Astrocyte (in vitro differentiated cells and primary cell): ENCODE results near the gene BACH2. TPM values are rescaled to one million over a fixed set of nuclear protein-coding genes. Genes with fewer than 3 reads are reported as not detected.
"Not testable (repeated sequence)": the region's sequence is repeated elsewhere in the genome, so short reads cannot be mapped to it uniquely, and the experiment has no call there.

Experiments used
- DNase-seq: peaks from one replicate; pipeline ENCODE4 v3.0.0-alpha.2; 2010; ENCODE audit warnings: low read depth
- FAIRE-seq: peaks from 2 replicates; lab custom pipeline; 2011; peaks lifted over from hg19 to GRCh38; lab: Jason Lieb, UNC
- H2AFZ ChIP-seq: 2 replicates; pipeline ENCODE4 v1.6.0; 2012; ENCODE audit warnings: low read depth, low read length, inconsistent platforms
- H3K27ac ChIP-seq: 2 replicates; pipeline ENCODE4 v1.5.1; 2011; ENCODE audit warnings: low read depth, low read length, inconsistent platforms
- H3K27me3 ChIP-seq: 2 replicates; pipeline ENCODE4 v1.6.0; 2011; ENCODE audit warnings: low read length, inconsistent platforms; ENCODE audit not compliant: insufficient read depth
- H3K36me3 ChIP-seq: 2 replicates; pipeline ENCODE4 v1.5.1; 2011; ENCODE audit warnings: low read length, inconsistent platforms; ENCODE audit not compliant: insufficient read depth
- H3K4me1 ChIP-seq: 2 replicates; pipeline ENCODE4 v1.5.1; 2011; ENCODE audit warnings: low read length, inconsistent platforms; ENCODE audit not compliant: insufficient read depth
- H3K4me2 ChIP-seq: 2 replicates; pipeline ENCODE4 v1.6.0; 2012; ENCODE audit warnings: low read length, inconsistent platforms
- H3K4me3 ChIP-seq: 2 replicates; pipeline ENCODE4 v1.5.1; 2011; ENCODE audit warnings: low read depth, mild to moderate bottlenecking, low read length, inconsistent platforms; ENCODE audit not compliant: insufficient read depth
- H3K79me2 ChIP-seq: 2 replicates; pipeline ENCODE4 v1.6.0; 2012; ENCODE audit warnings: mild to moderate bottlenecking, low read length, inconsistent platforms; ENCODE audit not compliant: insufficient read depth
- H3K9ac ChIP-seq: 2 replicates; pipeline ENCODE4 v1.6.0; 2012; ENCODE audit warnings: mild to moderate bottlenecking, low read length, inconsistent platforms
- H3K9me3 ChIP-seq: 2 replicates; pipeline ENCODE4 v1.5.1; 2012; ENCODE audit warnings: low read depth, mild to moderate bottlenecking, low read length, inconsistent platforms; ENCODE audit not compliant: insufficient read depth
- H4K20me1 ChIP-seq: 2 replicates; pipeline ENCODE4 v1.6.0; 2012; ENCODE audit warnings: low read length, inconsistent platforms; ENCODE audit not compliant: insufficient read depth
- H3K27ac Mint-ChIP-seq: one replicate; pipeline ENCODE4 v1.8.0; 2021; ENCODE audit warnings: mild to moderate bottlenecking, mixed read lengths; ENCODE audit not compliant: unreplicated experiment
- H3K27me3 Mint-ChIP-seq: one replicate; pipeline ENCODE4 v1.8.0; 2021; ENCODE audit warnings: low read depth, mixed read lengths; ENCODE audit not compliant: unreplicated experiment
- H3K36me3 Mint-ChIP-seq: one replicate; pipeline ENCODE4 v1.8.0; 2021; ENCODE audit warnings: low read depth, mixed read lengths; ENCODE audit not compliant: unreplicated experiment
- H3K4me1 Mint-ChIP-seq: one replicate; pipeline ENCODE4 v1.8.0; 2021; ENCODE audit warnings: low read depth, mixed read lengths; ENCODE audit not compliant: unreplicated experiment
- H3K4me3 Mint-ChIP-seq: one replicate; pipeline ENCODE4 v1.8.0; 2021; ENCODE audit warnings: mild to moderate bottlenecking, moderate library complexity, mixed read lengths; ENCODE audit not compliant: unreplicated experiment
- H3K9me3 Mint-ChIP-seq: one replicate; pipeline ENCODE4 v1.8.0; 2021; ENCODE audit warnings: mild to moderate bottlenecking, mixed read lengths; ENCODE audit not compliant: unreplicated experiment
- EZH2 ChIP-seq: IDR thresholded peaks from 2 replicates; pipeline ENCODE4 v1.6.1; 2012; ENCODE audit warnings: mild to moderate bottlenecking, low read length, inconsistent platforms; ENCODE audit not compliant: insufficient read depth
- total RNA-seq: library from RNA; stranded (reverse); gene quantifications from 2 replicates; pipeline ENCODE4 v1.2.1, GENCODE V29; 2021
- TF ChIP-seq, protein P1 (sequence below): IDR thresholded peaks from 2 replicates; pipeline ENCODE4 v1.5.1; 2011; ENCODE audit warnings: low read depth, mild to moderate bottlenecking, inconsistent platforms, low read length, moderate library complexity; ENCODE audit not compliant: insufficient read depth

BACH2 gene
- total RNA-seq, 1 donor from 2014 or later: 17.5 TPM

DNA sequence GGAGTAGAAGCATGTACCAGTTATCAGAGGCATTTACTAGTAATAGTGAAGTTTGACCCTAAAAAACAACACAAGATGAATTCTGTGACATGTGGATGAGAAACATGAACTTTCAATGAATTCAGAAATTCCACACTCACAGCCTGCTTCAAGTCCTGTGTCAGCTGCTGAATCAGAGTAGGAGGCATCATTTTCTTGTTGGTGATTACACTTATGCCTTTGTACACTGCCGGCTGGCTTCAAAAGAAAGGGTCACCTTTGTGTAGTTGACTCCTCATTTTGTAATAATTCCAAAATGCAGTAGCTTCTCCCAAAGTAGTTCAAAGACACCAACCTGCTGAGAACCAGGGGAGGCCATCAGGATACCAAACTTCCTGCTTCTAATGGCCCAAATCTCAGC lies 165.5 kb downstream of the BACH2 start:
- Histone ChIP-seq H3K27ac (peak overlapping the region; percentile 79), H3K79me2 (no peaks in the 10 kb centered on the region), H3K4me2 (peak overlapping the region; percentile 4), H3K4me1 (peaks cover 19% of the 10 kb centered on the region), H3K9me3 (no peaks in the 10 kb centered on the region), H3K9ac (peak overlapping the region; percentile 57), H3K27me3 (no peaks in the 10 kb centered on the region), H2AFZ (no peak overlapping the region), H3K4me3 (no peak overlapping the region), H3K36me3 (no peaks in the 10 kb centered on the region), H4K20me1 (no peaks in the 10 kb centered on the region)
- no peak for FAIRE-seq
- Mint-ChIP-seq H3K27ac (no peak overlapping the region), H3K4me3 (no peak overlapping the region), H3K4me1 (peaks cover 15% of the 10 kb centered on the region), H3K27me3 (no peaks in the 10 kb centered on the region), H3K9me3 (no peaks in the 10 kb centered on the region), H3K36me3 (peaks cover 3% of the 10 kb centered on the region)
- DNase-seq: peak; percentile 44
- no peak for TF ChIP-seq EZH2
- TF ChIP-seq, protein P1, sequence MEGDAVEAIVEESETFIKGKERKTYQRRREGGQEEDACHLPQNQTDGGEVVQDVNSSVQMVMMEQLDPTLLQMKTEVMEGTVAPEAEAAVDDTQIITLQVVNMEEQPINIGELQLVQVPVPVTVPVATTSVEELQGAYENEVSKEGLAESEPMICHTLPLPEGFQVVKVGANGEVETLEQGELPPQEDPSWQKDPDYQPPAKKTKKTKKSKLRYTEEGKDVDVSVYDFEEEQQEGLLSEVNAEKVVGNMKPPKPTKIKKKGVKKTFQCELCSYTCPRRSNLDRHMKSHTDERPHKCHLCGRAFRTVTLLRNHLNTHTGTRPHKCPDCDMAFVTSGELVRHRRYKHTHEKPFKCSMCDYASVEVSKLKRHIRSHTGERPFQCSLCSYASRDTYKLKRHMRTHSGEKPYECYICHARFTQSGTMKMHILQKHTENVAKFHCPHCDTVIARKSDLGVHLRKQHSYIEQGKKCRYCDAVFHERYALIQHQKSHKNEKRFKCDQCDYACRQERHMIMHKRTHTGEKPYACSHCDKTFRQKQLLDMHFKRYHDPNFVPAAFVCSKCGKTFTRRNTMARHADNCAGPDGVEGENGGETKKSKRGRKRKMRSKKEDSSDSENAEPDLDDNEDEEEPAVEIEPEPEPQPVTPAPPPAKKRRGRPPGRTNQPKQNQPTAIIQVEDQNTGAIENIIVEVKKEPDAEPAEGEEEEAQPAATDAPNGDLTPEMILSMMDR: no peak

GRCh38 chr6:90128687-90129086 lies 168.0 kb downstream of the BACH2 start:
- H3K9ac ChIP-seq, H3K9me3 Mint-ChIP-seq, FAIRE-seq, H3K4me3 ChIP-seq, H3K27ac Mint-ChIP-seq, H3K4me2 ChIP-seq, H3K27me3 ChIP-seq, H3K9me3 ChIP-seq, H3K36me3 Mint-ChIP-seq, H3K4me3 Mint-ChIP-seq, H3K27ac ChIP-seq, H2AFZ ChIP-seq, DNase-seq, H3K36me3 ChIP-seq, H3K79me2 ChIP-seq, H3K27me3 Mint-ChIP-seq, H3K4me1 Mint-ChIP-seq, H4K20me1 ChIP-seq: not testable (repeated sequence)
- H3K4me1 ChIP-seq: peaks cover 14% of the 10 kb centered on the region

- TF ChIP-seq EZH2: no peak
- TF ChIP-seq, protein P1: no peak
- H3K9me3 Mint-ChIP-seq: no peaks in the 10 kb centered on the region
- Histone ChIP-seq H3K4me1 (peaks cover 14% of the 10 kb centered on the region), H3K79me2 (no peaks in the 10 kb centered on the region), H3K9me3 (no peaks in the 10 kb centered on the region), H2AFZ (no peak overlapping the region), H3K36me3 (no peaks in the 10 kb centered on the region), H3K4me2 (no peak overlapping the region), H3K4me3 (no peak overlapping the region), H3K27ac (no peak overlapping the region), H3K27me3 (no peaks in the 10 kb centered on the region), H3K9ac (no peak overlapping the region), H4K20me1 (no peaks in the 10 kb centered on the region)
- DNase-seq (no peak), FAIRE-seq (no peak)
- peaks cover 8% of the 10 kb centered on the region for H3K4me1 Mint-ChIP-seq
- no peaks in the 10 kb centered on the region for H3K27me3 Mint-ChIP-seq
- peaks cover 3% of the 10 kb centered on the region for H3K36me3 Mint-ChIP-seq
- no peak overlapping the region for H3K4me3 Mint-ChIP-seq
- H3K27ac Mint-ChIP-seq: no peak overlapping the region
Observed at GRCh38 chr6:90127595-90127994, 169.0 kb downstream of the BACH2 start.
